Subcutaneous preadipocyte (primary cell): ENCODE results near the gene ANKRD40. TPM values are rescaled to one million over a fixed set of nuclear protein-coding genes. Genes with fewer than 3 reads are reported as not detected.

Experiments used
- small RNA-seq: library from RNA; depleted of rRNA; stranded (forward); fragments of <200 nt; gene quantifications from one replicate; pipeline ENCODE3, GENCODE V24; 2012
- total RNA-seq: library from RNA; depleted of rRNA; stranded (reverse); fragments of >200 nt; gene quantifications from 2 replicates; pipeline ENCODE4 v1.2.3, GENCODE V29; 2012

Gene ANKRD40
- 35.6 and 55.3 TPM in 2 replicates for total RNA-seq

GRCh38 chr17:50707289-50708049 is at the start of gene ANKRD40:
ANKRD40 (minus strand) TSS chr17:50707914; CDS start chr17:50707654, 260 bp downstream.

GRCh38 chr17:50719144-50719923 is 11.6 kb upstream of the ANKRD40 start, which contains the start of gene LUC7L3:
LUC7L3 (plus strand) TSS chr17:50719603; CDS start chr17:50719733, 130 bp downstream.

Small RNA genes lying within 50 kb of the gene (small RNA-seq; reads per million reads assigned to genes)
- not detected for gene RF00019

Other genes starting within 250 kb of the ANKRD40 start
- not detected in 2 replicates for gene CHAD, start 239.0 kb downstream of the ANKRD40 start, total RNA-seq
- 25.0 and 34.2 TPM in 2 replicates for gene RSAD1, start 229.1 kb downstream of the ANKRD40 start, total RNA-seq
- 0.98 and 1.1 TPM in 2 replicates for gene MYCBPAP, start 199.5 kb downstream of the ANKRD40 start, total RNA-seq
- gene EPN3, start 175.2 kb downstream of the ANKRD40 start, total RNA-seq, result under 0.01 TPM in 1 of 2 replicates, not detected in the other
- 79.0 and 79.7 TPM in 2 replicates for gene SPATA20, start 160.7 kb downstream of the ANKRD40 start, total RNA-seq
- 0.39 and 0.73 TPM in 2 replicates for gene CACNA1G, start 147.2 kb downstream of the ANKRD40 start, total RNA-seq
- 40.8 and 43.0 TPM in 2 replicates for gene ABCC3, start 73.0 kb downstream of the ANKRD40 start, total RNA-seq
- 24.6 and 26.6 TPM in 2 replicates for gene LUC7L3, start 11.7 kb upstream of the ANKRD40 start, total RNA-seq
- gene ANKRD40CL, start 59.6 kb upstream of the ANKRD40 start, total RNA-seq, result not detected in 2 replicates
- not detected in 2 replicates for gene WFIKKN2, start 127.7 kb upstream of the ANKRD40 start, total RNA-seq
- 8.8 and 13.3 TPM in 2 replicates for gene TOB1, start 158.4 kb upstream of the ANKRD40 start, total RNA-seq